Measurements from ENCODE around the gene CLUH. TPM values are rescaled to one million over a fixed set of nuclear protein-coding genes. Genes with fewer than 3 reads are reported as not detected.
A peak's percentile ranks its signal among the peaks of the same experiment; 100 is the strongest.

The CLUH gene
- total and polyA plus RNA-seq, 2 donors (not counting 1 experiment from before 2014, with no cell fraction given): 53.1 to 64.6 TPM

DNA sequence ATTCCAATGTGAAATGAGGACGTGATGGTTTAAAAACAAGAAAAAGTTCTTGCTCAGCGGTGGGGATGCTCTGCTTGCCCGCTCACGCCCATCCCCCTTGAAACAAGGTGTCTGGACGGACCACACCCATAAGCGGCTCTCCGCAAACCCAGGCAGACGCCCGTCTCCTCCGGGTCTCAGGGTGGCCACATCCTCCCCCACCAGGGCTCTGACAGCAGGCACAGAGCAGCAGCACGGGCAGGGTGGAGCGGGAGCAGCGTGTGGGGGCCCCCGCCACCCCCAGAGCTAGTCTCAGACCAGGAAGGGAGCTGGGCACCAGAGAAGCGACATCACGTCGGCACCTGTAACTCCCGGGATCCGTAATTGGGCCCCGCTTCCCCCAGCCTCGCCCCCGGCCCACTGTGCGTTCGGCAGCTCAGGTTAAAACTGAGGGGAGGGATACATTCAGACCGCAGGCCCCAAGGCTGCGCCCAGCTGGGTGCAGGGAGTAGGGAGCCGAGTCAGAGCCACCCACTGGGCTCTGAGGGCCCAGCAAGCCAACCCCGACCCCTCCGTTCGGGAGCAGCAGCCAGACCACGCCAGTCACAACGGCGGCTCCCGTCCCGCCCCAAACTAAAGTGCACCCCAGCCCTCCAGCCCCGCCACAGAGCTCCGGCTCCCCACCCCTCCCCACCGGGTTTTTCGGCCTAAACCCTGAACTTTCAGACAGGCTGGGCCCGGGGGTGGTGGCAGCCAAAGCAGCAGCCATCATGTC lies 22.0 kb downstream of the CLUH start:
- H3K36me3 ChIP-seq (replicated peaks in 1 of 2; ENCODE audit: control extremely low read depth in 1 of 2, control insufficient read depth in 1 of 2, extremely low read depth in 1 of 2, insufficient read depth in 2 of 2, low read length in 1 of 2): peaks cover 0 to 25% of the 10 kb centered on the region in 2 experiments
- H3K9me3 Mint-ChIP-seq (ENCODE audit: insufficient read depth): no peaks in the 10 kb centered on the region
- no peak for DNase-seq

More for the DNA sequence above, 22.0 kb downstream of the CLUH start:
- Histone ChIP-seq H3K9me3 (ENCODE audit: control extremely low read depth in 1 of 3, control insufficient read depth in 2 of 3, insufficient read depth in 1 of 3, low read length in 2 of 3) (no peaks in the 10 kb centered on the region), H3K4me3 (ENCODE audit: control extremely low read depth in 1 of 5, extremely low read depth in 1 of 5, insufficient read depth in 1 of 5, low read depth in 2 of 5, low read length in 4 of 5) (peak overlapping the region in 2 of 5 experiments; percentile 25 to 46), H3K27me3 (replicated peaks in 1 of 4; ENCODE audit: control extremely low read depth in 1 of 4, control insufficient read depth in 3 of 4, insufficient read depth in 4 of 4, low read length in 3 of 4) (no peaks in the 10 kb centered on the region), H3K4me2 (replicated peaks; ENCODE audit: low read depth, low read length, poor library complexity, severe bottlenecking) (peak overlapping the region; percentile 54), H4K20me1 (ENCODE audit: control insufficient read depth, insufficient read depth, low read length, poor library complexity, severe bottlenecking) (no peaks in the 10 kb centered on the region), H3K9ac (ENCODE audit: low read length) (no peak overlapping the region), H3K4me1 (ENCODE audit: control insufficient read depth in 2 of 2, insufficient read depth in 2 of 2, low read length in 2 of 2) (peaks cover 0 to 7% of the 10 kb centered on the region in 2 donors), H3K27ac (ENCODE audit: low read length in 2 of 2) (peak overlapping the region in 1 of 2 donors; percentile 46), H3K79me2 (ENCODE audit: control insufficient read depth, insufficient read depth, low read length) (no peaks in the 10 kb centered on the region), H2AFZ (ENCODE audit: insufficient read depth, low read depth, low read length, poor library complexity, severe bottlenecking) (no peak overlapping the region)
- ChIA-PET POLR2A (no interaction called here), CTCF (no interaction called here)
- Mint-ChIP-seq H3K27me3 (no peaks in the 10 kb centered on the region), H3K4me1 (peaks cover 6% of the 10 kb centered on the region), H3K27ac (peak overlapping the region; percentile 32), H3K4me3 (no peak overlapping the region)
- no peak for ATAC-seq (ENCODE audit: low read depth)
- WGBS (ENCODE audit: insufficient coverage): 70% methylated on average over 39 of the region's 40 CpGs
- TF ChIP-seq, protein P1, sequence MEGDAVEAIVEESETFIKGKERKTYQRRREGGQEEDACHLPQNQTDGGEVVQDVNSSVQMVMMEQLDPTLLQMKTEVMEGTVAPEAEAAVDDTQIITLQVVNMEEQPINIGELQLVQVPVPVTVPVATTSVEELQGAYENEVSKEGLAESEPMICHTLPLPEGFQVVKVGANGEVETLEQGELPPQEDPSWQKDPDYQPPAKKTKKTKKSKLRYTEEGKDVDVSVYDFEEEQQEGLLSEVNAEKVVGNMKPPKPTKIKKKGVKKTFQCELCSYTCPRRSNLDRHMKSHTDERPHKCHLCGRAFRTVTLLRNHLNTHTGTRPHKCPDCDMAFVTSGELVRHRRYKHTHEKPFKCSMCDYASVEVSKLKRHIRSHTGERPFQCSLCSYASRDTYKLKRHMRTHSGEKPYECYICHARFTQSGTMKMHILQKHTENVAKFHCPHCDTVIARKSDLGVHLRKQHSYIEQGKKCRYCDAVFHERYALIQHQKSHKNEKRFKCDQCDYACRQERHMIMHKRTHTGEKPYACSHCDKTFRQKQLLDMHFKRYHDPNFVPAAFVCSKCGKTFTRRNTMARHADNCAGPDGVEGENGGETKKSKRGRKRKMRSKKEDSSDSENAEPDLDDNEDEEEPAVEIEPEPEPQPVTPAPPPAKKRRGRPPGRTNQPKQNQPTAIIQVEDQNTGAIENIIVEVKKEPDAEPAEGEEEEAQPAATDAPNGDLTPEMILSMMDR (IDR thresholded peaks at IDR 0.05): no peak
- TF ChIP-seq EZH2 (IDR thresholded peaks at IDR 0.05; ENCODE audit: borderline replicate concordance, insufficient read depth, low read depth, low read length, poor library complexity, severe bottlenecking): no peak
- intact Hi-C loops (cut with micrococcal nuclease): no loop called here

All from B cell (primary cell).